ENCODE results near the gene LLGL2.
"Not testable (repeated sequence)": the region's sequence is repeated elsewhere in the genome, so short reads cannot be mapped to it uniquely, and the experiment has no call there.

Gene LLGL2

GRCh38 chr17:75506134-75506533, 19.4 kb upstream of the LLGL2 start:
- DNase-seq (ENCODE audit: low read depth, low spot score) = no peak

- no peak for DNase-seq (ENCODE audit: low read depth, low spot score)
These were observed 18.6 kb upstream of the LLGL2 start for GRCh38 chr17:75506888-75507287.

- no peak for DNase-seq (ENCODE audit: low read depth, low spot score)
These were observed 17.5 kb upstream of the LLGL2 start for GRCh38 chr17:75507733-75508719.

- no peak for DNase-seq (ENCODE audit: low read depth, low spot score)
These were observed 16.6 kb upstream of the LLGL2 start for GRCh38 chr17:75508931-75509361.

- no peak for DNase-seq (ENCODE audit: low read depth, low spot score)
These were observed 15.8 kb upstream of the LLGL2 start for GRCh38 chr17:75509528-75510258.

- no peak for DNase-seq (ENCODE audit: low read depth, low spot score)
These were observed 14.3 kb upstream of the LLGL2 start for GRCh38 chr17:75511270-75511609.

- no peak for DNase-seq (ENCODE audit: low read depth, low spot score)
These were observed 13.6 kb upstream of the LLGL2 start for GRCh38 chr17:75511610-75512575.

GRCh38 chr17:75512926-75513640, 12.4 kb upstream of the LLGL2 start:
- no peak for DNase-seq (ENCODE audit: low read depth, low spot score)

GRCh38 chr17:75513641-75514000, 11.9 kb upstream of the LLGL2 start:
- no peak for DNase-seq (ENCODE audit: low read depth, low spot score)

- DNase-seq (ENCODE audit: low read depth, low spot score) = no peak
These were observed 11.1 kb upstream of the LLGL2 start for GRCh38 chr17:75514299-75514918.

- DNase-seq (ENCODE audit: low read depth, low spot score) = no peak
These were observed 10.5 kb upstream of the LLGL2 start for GRCh38 chr17:75514919-75515495.

GRCh38 chr17:75515496-75516254, 9.8 kb upstream of the LLGL2 start, which contains the start of gene CASKIN2:
CASKIN2 (minus strand) TSS chr17:75515537; CDS start chr17:75513804, 1,733 bp downstream.
- DNase-seq (ENCODE audit: low read depth, low spot score) = peak; percentile 67

GRCh38 chr17:75516255-75516618, 9.3 kb upstream of the LLGL2 start, which contains the start of gene TSEN54:
TSEN54 (plus strand) TSS chr17:75516528; CDS start chr17:75516561, 33 bp downstream.
- DNase-seq (ENCODE audit: low read depth, low spot score) = peak; percentile 24

GRCh38 chr17:75516619-75517296, 8.7 kb upstream of the LLGL2 start:
- DNase-seq (ENCODE audit: low read depth, low spot score) = no peak

- no peak for DNase-seq (ENCODE audit: low read depth, low spot score)
These were observed 8.1 kb upstream of the LLGL2 start for GRCh38 chr17:75517297-75517865.

GRCh38 chr17:75518201-75518600, 7.3 kb upstream of the LLGL2 start:
- no peak for DNase-seq (ENCODE audit: low read depth, low spot score)

- no peak for DNase-seq (ENCODE audit: low read depth, low spot score)
These were observed 6.4 kb upstream of the LLGL2 start for GRCh38 chr17:75518983-75519537.

- DNase-seq (ENCODE audit: low read depth, low spot score) = not testable (repeated sequence)
These were observed 5.1 kb upstream of the LLGL2 start for GRCh38 chr17:75520413-75520812.

All from brain pericyte (primary cell).